ENCODE measurements around the gene EPHA4. TPM values are rescaled to one million over a fixed set of nuclear protein-coding genes. Genes with fewer than 3 reads are reported as not detected.

EPHA4 gene
- total RNA-seq, 4 donors from 2014 or later, result 38.9 to 98.9 (median 68.0) TPM

DNA sequence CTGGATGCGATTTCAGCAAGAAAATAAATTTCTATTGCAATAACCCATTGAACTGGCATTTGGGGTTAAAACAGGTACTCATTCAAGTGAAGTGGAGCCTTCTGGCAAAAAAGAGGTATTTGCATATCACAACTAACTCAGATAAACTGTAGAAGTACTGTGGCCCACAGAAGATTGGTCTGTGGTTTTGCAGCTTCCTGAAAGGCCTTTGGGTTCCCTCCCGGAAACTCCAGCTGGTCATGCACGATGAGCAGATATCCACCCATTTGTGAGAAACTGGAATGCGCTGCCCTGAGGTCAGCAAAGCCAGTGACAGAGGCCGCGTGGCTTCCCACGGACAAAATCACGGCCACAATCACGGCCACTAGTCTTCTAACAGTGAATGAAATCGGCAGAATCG lies 106.3 kb downstream of the EPHA4 start:
- no peak overlapping the region for H3K4me3 ChIP-seq (replicated peaks in 1 of 3)
- H3K27ac ChIP-seq, result no peak overlapping the region
- no peaks in the 10 kb centered on the region for H3K36me3 ChIP-seq
- H3K4me1 ChIP-seq, result peaks cover 16 to 17% of the 10 kb centered on the region in 2 donors
- no peaks in the 10 kb centered on the region for H3K9me3 ChIP-seq
- peak in 1 of 2 donors; percentile 8 for DNase-seq
- TF ChIP-seq POLR2A (IDR thresholded peaks at IDR 0.05), result no peak
- TF ChIP-seq, protein P1, sequence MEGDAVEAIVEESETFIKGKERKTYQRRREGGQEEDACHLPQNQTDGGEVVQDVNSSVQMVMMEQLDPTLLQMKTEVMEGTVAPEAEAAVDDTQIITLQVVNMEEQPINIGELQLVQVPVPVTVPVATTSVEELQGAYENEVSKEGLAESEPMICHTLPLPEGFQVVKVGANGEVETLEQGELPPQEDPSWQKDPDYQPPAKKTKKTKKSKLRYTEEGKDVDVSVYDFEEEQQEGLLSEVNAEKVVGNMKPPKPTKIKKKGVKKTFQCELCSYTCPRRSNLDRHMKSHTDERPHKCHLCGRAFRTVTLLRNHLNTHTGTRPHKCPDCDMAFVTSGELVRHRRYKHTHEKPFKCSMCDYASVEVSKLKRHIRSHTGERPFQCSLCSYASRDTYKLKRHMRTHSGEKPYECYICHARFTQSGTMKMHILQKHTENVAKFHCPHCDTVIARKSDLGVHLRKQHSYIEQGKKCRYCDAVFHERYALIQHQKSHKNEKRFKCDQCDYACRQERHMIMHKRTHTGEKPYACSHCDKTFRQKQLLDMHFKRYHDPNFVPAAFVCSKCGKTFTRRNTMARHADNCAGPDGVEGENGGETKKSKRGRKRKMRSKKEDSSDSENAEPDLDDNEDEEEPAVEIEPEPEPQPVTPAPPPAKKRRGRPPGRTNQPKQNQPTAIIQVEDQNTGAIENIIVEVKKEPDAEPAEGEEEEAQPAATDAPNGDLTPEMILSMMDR (IDR thresholded peaks at IDR 0.05), result no peak
- intact Hi-C loops (cut with DNase I), result no loop called here
- WGBS, 2 donors, result 87 to 93% methylated on average over 11 of the region's 11 CpGs
- H3K27me3 ChIP-seq, result no peaks in the 10 kb centered on the region

DNA sequence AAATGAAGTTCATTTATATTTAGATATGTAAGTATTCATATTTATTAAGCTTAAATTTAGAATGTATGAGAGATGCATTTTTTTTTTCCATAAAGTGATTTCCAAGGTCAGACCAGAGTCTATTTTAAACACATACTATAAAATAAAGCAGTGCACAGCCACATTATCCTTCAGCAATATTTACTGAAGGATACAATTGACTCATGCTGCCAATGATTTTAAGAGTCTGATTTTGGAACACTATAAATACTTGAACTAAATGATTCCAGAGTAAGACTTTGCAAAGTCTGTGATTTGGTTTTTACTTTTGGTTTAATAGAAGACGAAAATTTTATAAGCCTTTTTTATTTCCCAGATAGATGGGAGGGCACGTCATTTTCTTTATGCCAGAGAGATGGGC lies 107.1 kb downstream of the EPHA4 start:
- DNase-seq, result no peak
- H3K27me3 ChIP-seq, result no peaks in the 10 kb centered on the region
- H3K27ac ChIP-seq, result no peak overlapping the region
- TF ChIP-seq POLR2A (IDR thresholded peaks at IDR 0.05), result no peak
- TF ChIP-seq, protein P1 (IDR thresholded peaks at IDR 0.05), result no peak
- no peaks in the 10 kb centered on the region for H3K36me3 ChIP-seq
- no peak overlapping the region for H3K4me3 ChIP-seq (replicated peaks in 1 of 3)
- peaks cover 16 to 17% of the 10 kb centered on the region in 2 donors for H3K4me1 ChIP-seq
- 78 to 94% methylated on average over 2 of the region's 2 CpGs for WGBS, 2 donors
- intact Hi-C loops (cut with DNase I), result no loop called here
- H3K9me3 ChIP-seq, result no peaks in the 10 kb centered on the region

GRCh38 chr2:221463241-221463896 lies 108.7 kb downstream of the EPHA4 start:
- H3K36me3 ChIP-seq, result no peaks in the 10 kb centered on the region
- H3K27ac ChIP-seq, result no peak overlapping the region
- 61 to 63% methylated on average over 3 of the region's 3 CpGs for WGBS, 2 donors
- H3K9me3 ChIP-seq, result no peaks in the 10 kb centered on the region
- H3K4me1 ChIP-seq, result peaks cover 15 to 17% of the 10 kb centered on the region in 2 donors
- TF ChIP-seq, protein P1 (IDR thresholded peaks at IDR 0.05), result no peak
- TF ChIP-seq POLR2A (IDR thresholded peaks at IDR 0.05), result no peak
- H3K27me3 ChIP-seq, result no peaks in the 10 kb centered on the region
- intact Hi-C loops (cut with DNase I), result no loop called here
- H3K4me3 ChIP-seq (replicated peaks in 1 of 3), result no peak overlapping the region
- no peak for DNase-seq

- whole genome bisulfite sequencing, 2 donors, result 94 to 98% methylated on average over 1 of the region's 1 CpG
- intact Hi-C loops (cut with DNase I), result no loop called here
- DNase-seq, result no peak
- peaks cover 4 to 17% of the 10 kb centered on the region in 2 donors for H3K4me1 ChIP-seq
- H3K4me3 ChIP-seq (replicated peaks in 1 of 3), result no peak overlapping the region
- no peaks in the 10 kb centered on the region for H3K36me3 ChIP-seq
- no peak overlapping the region for H3K27ac ChIP-seq
- no peaks in the 10 kb centered on the region for H3K27me3 ChIP-seq
- no peaks in the 10 kb centered on the region for H3K9me3 ChIP-seq
- no peak for TF ChIP-seq POLR2A (IDR thresholded peaks at IDR 0.05)
- TF ChIP-seq, protein P1 (IDR thresholded peaks at IDR 0.05), result no peak
Measured at GRCh38 chr2:221461901-221462300, 110.2 kb downstream of the EPHA4 start.

- Histone ChIP-seq H3K4me3 (replicated peaks in 1 of 3) (no peak overlapping the region), H3K27ac (no peak overlapping the region), H3K9me3 (no peaks in the 10 kb centered on the region), H3K27me3 (no peaks in the 10 kb centered on the region), H3K4me1 (peaks cover 4 to 6% of the 10 kb centered on the region in 2 donors), H3K36me3 (no peaks in the 10 kb centered on the region)
- TF ChIP-seq, protein P1 (IDR thresholded peaks at IDR 0.05), result no peak
- no peak for TF ChIP-seq POLR2A (IDR thresholded peaks at IDR 0.05)
- no peak for DNase-seq
- WGBS, 2 donors, result 88% methylated on average over 2 of the region's 2 CpGs
- intact Hi-C loops (cut with DNase I), result no loop called here
Measured at GRCh38 chr2:221460136-221460535, 112.0 kb downstream of the EPHA4 start.

Measured in thyroid gland (tissue), 4 donors.